GM12878 (cell line): Measurements from ENCODE around the gene SORCS2. TPM values are rescaled to one million over a fixed set of nuclear protein-coding genes. Genes with fewer than 3 reads are reported as not detected.
"Not testable (repeated sequence)": the region's sequence is repeated elsewhere in the genome, so short reads cannot be mapped to it uniquely, and the experiment has no call there.

Experiments used
- ATAC-seq: fragments of 200-7000 bp; cut with Tn5 transposase; 3 replicates; pipeline ENCODE4 v1.9.1; 2020; ENCODE audit warnings: mild to moderate bottlenecking, moderate library complexity
- BruUV-seq: library from RNA; stranded (reverse); fragments of 400-500 nt; replicated peaks from 2 replicates; lab custom pipeline; 2021; lab: Mats Ljungman, UMichigan
- CTCF ChIA-PET: fragments of 300-600 bp; sonication (Branson Sonifier 250); formaldehyde crosslinking; extraction: SDS; loops from one replicate; lab custom pipeline; 2021; ENCODE audit warnings: inconsistent platforms; lab: Yijun Ruan, JAX
- POLR2A ChIA-PET: fragments of 350-600 bp; formaldehyde crosslinking; extraction: SDS; loops from one replicate; lab custom pipeline; 2021; ENCODE audit warnings: inconsistent platforms; lab: Charles Lee
- RAD21 ChIA-PET: fragments of 300-600 bp; sonication (Branson Sonifier 250); formaldehyde crosslinking; loops from one replicate; lab custom pipeline; 2023; ENCODE audit warnings: antibody characterized with exemption; ENCODE audit not compliant: unreplicated experiment; lab: Charles Lee
- SMC1A ChIA-PET: fragments of 300-600 bp; sonication (Branson Sonifier 250); formaldehyde crosslinking; loops from one replicate; lab custom pipeline; 2023; ENCODE audit not compliant: unreplicated experiment, uncharacterized antibody; lab: Charles Lee
- DNase-seq: peaks from one replicate; pipeline ENCODE4 v3.0.0-alpha.2; 2011; ENCODE audit warnings: low read depth, low spot score
- FAIRE-seq: peaks from 3 replicates; lab custom pipeline; 2011; peaks lifted over from hg19 to GRCh38; lab: Jason Lieb, UNC
- H2AFZ ChIP-seq: 2 replicates; pipeline ENCODE4 v1.6.0; 2011; ENCODE audit warnings: low read depth, low read length, control low read depth; ENCODE audit not compliant: control insufficient read depth
- H3K27ac ChIP-seq: 2 replicates; pipeline ENCODE4 v1.5.1; 2011; ENCODE audit warnings: control low read depth; ENCODE audit not compliant: control insufficient read depth, insufficient read depth
- H3K27me3 ChIP-seq, 2 experiments: replicated peaks in 1 of 2; 2 replicates each; pipeline versions ENCODE4 v1.6.0 to v1.6.1; 2011; ENCODE audit warnings: low read length in 1 of 2; ENCODE audit not compliant: control insufficient read depth in 2 of 2, insufficient read depth in 2 of 2
- H3K36me3 ChIP-seq, 2 experiments: 2 replicates each; pipeline ENCODE4 v1.5.1; 2011; ENCODE audit warnings: low read length in 1 of 2; ENCODE audit not compliant: control insufficient read depth in 2 of 2, insufficient read depth in 2 of 2
- H3K4me1 ChIP-seq: 2 replicates; pipeline ENCODE4 v1.6.1; 2011; ENCODE audit warnings: mild to moderate bottlenecking, low read length, moderate library complexity, mixed read lengths; ENCODE audit not compliant: control insufficient read depth, insufficient read depth
- H3K4me2 ChIP-seq: 2 replicates; pipeline ENCODE4 v1.6.0; 2011; ENCODE audit warnings: control low read depth; ENCODE audit not compliant: control insufficient read depth, insufficient read depth
- H3K4me3 ChIP-seq: fragments of 200-600 bp; sonication (generic); 2 replicates; pipeline ENCODE4 v1.5.1; 2016
- H3K79me2 ChIP-seq: 2 replicates; pipeline ENCODE4 v1.6.0; 2011; ENCODE audit warnings: low read length; ENCODE audit not compliant: control insufficient read depth, insufficient read depth
- H3K9ac ChIP-seq: 2 replicates; pipeline ENCODE4 v1.8.0; 2011; ENCODE audit warnings: low read length, control low read depth, mixed read lengths; ENCODE audit not compliant: control insufficient read depth, insufficient read depth
- H3K9me3 ChIP-seq: replicated peaks from 3 replicates; pipeline ENCODE4 v1.5.1; 2011; ENCODE audit warnings: mild to moderate bottlenecking, low read length; ENCODE audit not compliant: control insufficient read depth, insufficient read depth
- H4K20me1 ChIP-seq: 2 replicates; pipeline ENCODE4 v1.6.0; 2011; ENCODE audit not compliant: control insufficient read depth, insufficient read depth
- CEBPZ ChIP-seq: fragments of 150-350 bp; IDR thresholded peaks from 2 replicates; pipeline ENCODE4 v1.6.1; 2016; ENCODE audit warnings: low read depth, low read length
- GABPA ChIP-seq: IDR thresholded peaks from 2 replicates; pipeline ENCODE4 v1.6.1; 2014; ENCODE audit warnings: antibody characterized with exemption, low read depth, mild to moderate bottlenecking, inconsistent platforms
- NBN ChIP-seq: fragments of 450-650 bp; IDR thresholded peaks from 2 replicates; pipeline ENCODE4 v1.6.1; 2016
- NR2F1 ChIP-seq: fragments of 450-650 bp; conservative IDR thresholded peaks from 2 replicates; pipeline ENCODE4 v1.6.1; 2017; ENCODE audit warnings: mild to moderate bottlenecking
- POU2F2 ChIP-seq: IDR thresholded peaks from 3 replicates; pipeline ENCODE4 v1.6.1; 2011; ENCODE audit warnings: low read depth, mild to moderate bottlenecking, low read length, borderline replicate concordance
- RAD51 ChIP-seq: fragments of 450-650 bp; IDR thresholded peaks from 2 replicates; pipeline ENCODE4 v1.6.1; 2016; ENCODE audit warnings: moderate library complexity, mild to moderate bottlenecking, inconsistent platforms
- RUNX3 ChIP-seq: IDR thresholded peaks from 2 replicates; pipeline ENCODE4 v1.6.1; 2012; ENCODE audit warnings: low read length, inconsistent platforms
- STAT3 ChIP-seq: IDR thresholded peaks from 2 replicates; pipeline ENCODE4 v1.6.1; 2011; ENCODE audit warnings: low read depth, low read length, improper control_type of control experiment
- USF2 ChIP-seq: IDR thresholded peaks from 2 replicates; pipeline ENCODE4 v1.6.1; 2011; ENCODE audit warnings: low read depth, low read length, improper control_type of control experiment, borderline replicate concordance
- WGBS: methylation state at CpG from one replicate; pipeline ENCODE4 v1.1.6; 2016; ENCODE audit warnings: low lambda C conversion rate; ENCODE audit not compliant: insufficient replicate concordance, insufficient coverage; ENCODE audit errors: missing lambda C conversion rate; 5-methylcytosine and 5-hydroxymethylcytosine counted together
- in situ Hi-C: fragments of 300-500 bp; cut with MboI; formaldehyde crosslinking; loops from 9 replicates; pipeline ENCODE4 v1.14.3; 2018; ENCODE audit warnings: mixed read lengths
- intact Hi-C: fragments of 100-400 bp; cut with micrococcal nuclease; formaldehyde crosslinking; loops from one replicate; pipeline ENCODE4 v1.14.2; 2022; ENCODE audit not compliant: unreplicated experiment
- polyA plus RNA-seq, 11 experiments: library from polyadenylated mRNA; depleted of rRNA in 4 of 11; unstranded in 6 of 11; stranded (reverse) in 5 of 11; fragments of >200 nt; fragmentation: Nextera tagmentation in 4 of 11; fragmentation: Illumina TruSeq in 1 of 11; extraction: Ambion mirVana in 4 of 11; extraction: Trizol in 1 of 11; gene quantifications; 1 replicate in 1 of 11; 2 replicates in 10 of 11; pipeline versions ENCODE4 v1.2.1 to v1.2.3, GENCODE V29; 2011 to 2016; ENCODE audit warnings: inconsistent platforms in 2 of 11, missing spikeins in 2 of 11, low read depth in 1 of 11
- total RNA-seq, 4 experiments: library from RNA; depleted of rRNA in 3 of 4; stranded (reverse); fragments of >200 nt in 3 of 4; fragmentation: Illumina TruSeq in 1 of 4; extraction: Trizol in 1 of 4; gene quantifications; 2 replicates each; pipeline versions ENCODE4 v1.2.1 to v1.2.3, GENCODE V29; 2013 to 2021
- TF ChIP-seq, protein P1 (sequence below): fragments of 450-650 bp; IDR thresholded peaks from 2 replicates; pipeline ENCODE4 v1.6.1; 2018; ENCODE audit warnings: mild to moderate bottlenecking, low read depth, moderate library complexity; ENCODE audit not compliant: partially characterized antibody

Gene SORCS2
- total and polyA plus RNA-seq, 10 of the 15 experiments (the other 5 are each of a cell fraction or from before 2014, with no cell fraction given), result 0.01 to 0.15 (median 0.05) TPM; not detected in 5

DNA sequence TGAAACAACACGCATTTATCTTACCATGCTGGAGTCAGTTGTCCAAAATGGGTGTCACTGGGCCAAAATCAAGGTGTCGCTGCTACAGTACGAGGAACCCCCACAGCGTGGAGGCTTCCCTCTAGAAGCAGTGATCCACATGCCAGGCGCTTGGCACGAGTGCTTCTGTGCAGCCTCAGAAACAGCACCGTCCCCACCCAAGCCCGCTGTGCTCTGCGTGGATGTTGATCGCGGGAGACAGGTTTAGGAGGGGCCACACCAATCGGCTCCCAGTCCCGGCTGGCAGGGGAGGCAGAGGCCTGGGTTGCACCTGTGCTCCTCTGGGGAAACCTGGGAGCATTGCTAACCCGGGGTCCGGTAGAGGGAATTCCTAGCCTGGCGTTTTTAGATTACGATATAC lies 407.9 kb downstream of the SORCS2 start:
- H4K20me1 ChIP-seq, result no peaks in the 10 kb centered on the region
- POLR2A ChIA-PET, result no interaction called here
- TF ChIP-seq STAT3, result no peak
- TF ChIP-seq USF2, result no peak
- TF ChIP-seq RUNX3, result no peak
- TF ChIP-seq RAD51, result no peak
- no peak for TF ChIP-seq NR2F1
- TF ChIP-seq, protein P1, sequence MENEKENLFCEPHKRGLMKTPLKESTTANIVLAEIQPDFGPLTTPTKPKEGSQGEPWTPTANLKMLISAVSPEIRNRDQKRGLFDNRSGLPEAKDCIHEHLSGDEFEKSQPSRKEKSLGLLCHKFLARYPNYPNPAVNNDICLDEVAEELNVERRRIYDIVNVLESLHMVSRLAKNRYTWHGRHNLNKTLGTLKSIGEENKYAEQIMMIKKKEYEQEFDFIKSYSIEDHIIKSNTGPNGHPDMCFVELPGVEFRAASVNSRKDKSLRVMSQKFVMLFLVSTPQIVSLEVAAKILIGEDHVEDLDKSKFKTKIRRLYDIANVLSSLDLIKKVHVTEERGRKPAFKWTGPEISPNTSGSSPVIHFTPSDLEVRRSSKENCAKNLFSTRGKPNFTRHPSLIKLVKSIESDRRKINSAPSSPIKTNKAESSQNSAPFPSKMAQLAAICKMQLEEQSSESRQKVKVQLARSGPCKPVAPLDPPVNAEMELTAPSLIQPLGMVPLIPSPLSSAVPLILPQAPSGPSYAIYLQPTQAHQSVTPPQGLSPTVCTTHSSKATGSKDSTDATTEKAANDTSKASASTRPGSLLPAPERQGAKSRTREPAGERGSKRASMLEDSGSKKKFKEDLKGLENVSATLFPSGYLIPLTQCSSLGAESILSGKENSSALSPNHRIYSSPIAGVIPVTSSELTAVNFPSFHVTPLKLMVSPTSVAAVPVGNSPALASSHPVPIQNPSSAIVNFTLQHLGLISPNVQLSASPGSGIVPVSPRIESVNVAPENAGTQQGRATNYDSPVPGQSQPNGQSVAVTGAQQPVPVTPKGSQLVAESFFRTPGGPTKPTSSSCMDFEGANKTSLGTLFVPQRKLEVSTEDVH, result no peak
- TF ChIP-seq NBN, result no peak
- no peak for TF ChIP-seq CEBPZ
- TF ChIP-seq GABPA, result no peak
- TF ChIP-seq POU2F2, result no peak
- H3K4me1 ChIP-seq, result no peaks in the 10 kb centered on the region
- H3K79me2 ChIP-seq, result no peaks in the 10 kb centered on the region
- no peaks in the 10 kb centered on the region for H3K27me3 ChIP-seq
- RAD21 ChIA-PET, result no interaction called here
- H3K9me3 ChIP-seq, result no peaks in the 10 kb centered on the region; the same call in 2 of the 3 replicates
- no peak overlapping the region for H2AFZ ChIP-seq
- no peak overlapping the region for H3K4me3 ChIP-seq
- no peak for ATAC-seq
- WGBS, result 47% methylated on average over 17 of the region's 17 CpGs
- CTCF ChIA-PET, result no interaction called here
- no TSS peak for BruUV-seq
- in situ Hi-C loops (no loop called here), intact Hi-C loops (no loop called here)
- FAIRE-seq, result no peak
- H3K9ac ChIP-seq, result no peak overlapping the region
- H3K27ac ChIP-seq, result no peak overlapping the region
- no peaks in the 10 kb centered on the region for H3K36me3 ChIP-seq
- no peak overlapping the region for H3K4me2 ChIP-seq
- SMC1A ChIA-PET, result no interaction called here
- no peak for DNase-seq

GRCh38 chr4:7602166-7602565 lies 409.8 kb downstream of the SORCS2 start:
- in situ Hi-C loops, H3K9me3 ChIP-seq, H3K27me3 ChIP-seq, H4K20me1 ChIP-seq, H3K9ac ChIP-seq, H3K4me2 ChIP-seq, FAIRE-seq, H3K4me3 ChIP-seq, POLR2A ChIA-PET, H3K27ac ChIP-seq, BruUV-seq, RAD21 ChIA-PET, H3K4me1 ChIP-seq, DNase-seq, H2AFZ ChIP-seq, H3K36me3 ChIP-seq, ATAC-seq, SMC1A ChIA-PET, H3K79me2 ChIP-seq, intact Hi-C loops, CTCF ChIA-PET: not testable (repeated sequence)
- 75% methylated on average over 24 of the region's 30 CpGs for WGBS
